IPS-20b (cell line): ENCODE data around the gene MRPS5.

Source experiments
- H3K27ac ChIP-seq: one replicate; pipeline ENCODE4 v1.5.1; 2013; ENCODE audit warnings: low read length
- H3K27me3 ChIP-seq: 2 replicates; pipeline ENCODE4 v1.6.1; 2013; ENCODE audit warnings: mild to moderate bottlenecking, low read length, inconsistent platforms; ENCODE audit not compliant: insufficient read depth
- H3K36me3 ChIP-seq: 2 replicates; pipeline ENCODE4 v1.6.1; 2013; ENCODE audit warnings: low read depth, mild to moderate bottlenecking, inconsistent platforms, low read length, moderate library complexity; ENCODE audit not compliant: insufficient read depth
- H3K4me1 ChIP-seq: 2 replicates; pipeline ENCODE4 v1.6.1; 2013; ENCODE audit warnings: mild to moderate bottlenecking, control low read depth, inconsistent platforms, low read length, moderate library complexity; ENCODE audit not compliant: insufficient read depth
- H3K4me3 ChIP-seq: 2 replicates; pipeline ENCODE4 v1.5.1; 2013; ENCODE audit warnings: mild to moderate bottlenecking, low read length, inconsistent platforms
- H3K9ac ChIP-seq: 2 replicates; pipeline ENCODE4 v1.6.1; 2013; ENCODE audit warnings: low read depth, mild to moderate bottlenecking, inconsistent platforms, low read length, moderate library complexity
- H3K9me3 ChIP-seq: 2 replicates; pipeline ENCODE4 v1.6.1; 2013; ENCODE audit warnings: mild to moderate bottlenecking, low read depth, low read length, inconsistent platforms; ENCODE audit not compliant: insufficient read depth

Gene MRPS5

DNA sequence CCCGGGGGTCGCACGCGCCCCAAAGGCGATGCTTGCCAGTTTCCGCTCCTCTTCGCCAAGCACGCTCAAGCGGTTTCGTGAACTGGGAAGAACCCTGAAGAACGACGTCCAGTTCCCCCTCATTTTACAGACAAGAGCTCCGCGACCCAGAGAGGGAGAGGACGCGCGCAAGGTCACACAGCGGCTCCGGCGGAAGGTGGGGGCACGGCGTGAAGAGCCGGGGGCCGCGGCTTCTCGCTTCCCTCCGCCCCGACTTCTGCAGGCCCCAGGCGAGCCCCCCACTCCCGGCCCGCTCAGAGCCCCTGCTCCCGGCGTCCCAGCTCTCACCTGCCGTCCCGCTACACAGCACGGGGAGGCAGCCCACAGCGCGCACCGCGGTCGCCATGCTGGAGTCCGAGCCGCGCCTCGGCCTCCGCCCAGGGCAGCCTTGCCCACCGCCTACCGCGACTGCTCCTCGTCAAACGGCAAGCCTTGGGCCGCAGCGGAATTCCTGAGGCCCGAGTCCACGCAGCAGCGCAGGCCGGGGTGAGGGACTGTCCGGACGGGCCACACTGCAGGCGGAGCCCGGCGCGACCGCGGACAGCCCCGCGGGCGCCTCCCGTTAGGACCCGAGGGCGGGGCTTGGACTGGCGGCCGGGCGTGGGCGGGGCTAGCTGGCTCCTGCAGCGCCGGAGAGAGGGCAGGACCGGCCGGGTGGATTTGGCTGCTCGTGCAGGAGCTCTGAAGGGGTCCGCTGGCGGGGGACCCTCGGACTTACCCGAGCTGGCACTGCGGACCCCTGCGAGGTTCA lies at the start of gene MRPS5:
TSS of gene MRPS5 (minus strand) at position 402 of the 790 bp plus-strand sequence. CDS start at position 385, 17 bp downstream.
- Histone ChIP-seq H3K9me3 (no peaks in the 10 kb centered on the region), H3K4me3 (peak within 1 kb of the TSS; percentile 99), H3K36me3 (peaks cover 9% of the 10 kb centered on the region; the same call in 1 of the 2 replicates), H3K27me3 (no peaks in the 10 kb centered on the region), H3K27ac (peak within 1 kb of the TSS; percentile 83), H3K9ac (peak within 1 kb of the TSS; percentile 93), H3K4me1 (no peaks in the 10 kb centered on the region)

- Histone ChIP-seq H3K9ac (peak overlapping the region; percentile 86; the same call in 1 of the 2 replicates), H3K27me3 (no peaks in the 10 kb centered on the region; the same call in 1 of the 2 replicates), H3K4me3 (peak overlapping the region; percentile 87), H3K4me1 (peaks cover 3% of the 10 kb centered on the region; the same call in 1 of the 2 replicates), H3K36me3 (no peaks in the 10 kb centered on the region), H3K9me3 (no peaks in the 10 kb centered on the region), H3K27ac (no peak overlapping the region)
Observed at GRCh38 chr2:95166065-95166763, 44.6 kb upstream of the MRPS5 start.

DNA sequence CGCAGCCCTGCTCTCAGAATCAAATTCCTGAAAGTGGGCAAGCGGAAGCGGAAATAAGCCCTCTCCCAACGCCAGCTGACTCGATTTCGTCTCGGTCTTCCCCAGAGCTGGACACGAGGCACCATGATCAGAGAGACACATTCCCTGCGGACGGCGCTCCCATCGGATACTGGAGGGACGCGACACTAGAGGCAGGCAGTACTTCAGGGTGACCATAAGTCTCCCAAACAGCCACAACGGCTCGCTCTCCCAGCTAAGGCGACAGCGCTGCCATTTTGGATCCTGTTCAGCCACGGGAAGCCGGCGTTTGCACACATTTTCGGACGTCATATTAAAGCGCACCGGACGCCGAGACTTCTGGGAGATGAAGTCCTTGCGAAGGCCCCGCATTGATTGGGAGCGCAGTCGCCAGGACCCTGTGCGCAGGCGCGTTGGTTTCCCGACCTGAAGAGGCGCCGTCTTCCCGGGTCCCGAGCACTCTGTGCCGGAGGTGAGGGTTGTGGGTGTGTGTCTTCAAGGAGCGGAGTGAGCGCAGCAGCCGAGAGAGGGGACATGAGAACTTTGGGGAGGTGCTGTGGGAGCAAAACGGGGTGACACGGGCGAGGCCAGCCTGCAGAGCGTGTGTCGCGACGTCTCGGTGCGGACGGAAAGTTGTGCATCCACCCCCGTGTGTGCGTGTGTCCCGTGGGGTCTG lies 43.9 kb upstream of the MRPS5 start, which contains the start of gene ZNF2:
TSS of gene ZNF2 (plus strand) at position 439 of the 694 bp plus-strand sequence. CDS start 10,418 bp downstream, outside the sequence.
- Histone ChIP-seq H3K4me3 (peak within 1 kb of the TSS; percentile 87), H3K9me3 (no peaks in the 10 kb centered on the region), H3K27me3 (peaks cover 1% of the 10 kb centered on the region; the same call in 1 of the 2 replicates), H3K36me3 (no peaks in the 10 kb centered on the region), H3K9ac (peak within 1 kb of the TSS; percentile 86), H3K4me1 (peaks cover 3% of the 10 kb centered on the region; the same call in 1 of the 2 replicates), H3K27ac (peak within 1 kb of the TSS; percentile 81)

- H3K36me3 ChIP-seq = no peaks in the 10 kb centered on the region
- H3K4me3 ChIP-seq = peak overlapping the region; percentile 87
Observed at GRCh38 chr2:95165030-95165370, 43.4 kb upstream of the MRPS5 start.

GRCh38 chr2:95159690-95160449 lies 38.3 kb upstream of the MRPS5 start, which contains the start of gene ZNF514:
Gene ZNF514, minus strand, starts transcription at chr2:95159848. Its CDS starts 6,595 bp downstream, at chr2:95153253.
- Histone ChIP-seq H3K9me3 (no peaks in the 10 kb centered on the region), H3K4me3 (peak within 1 kb of the TSS; percentile 82), H3K4me1 (peaks cover 3% of the 10 kb centered on the region; the same call in 1 of the 2 replicates), H3K27me3 (peaks cover 29% of the 10 kb centered on the region), H3K36me3 (peaks cover 14% of the 10 kb centered on the region), H3K9ac (peak within 1 kb of the TSS; percentile 66), H3K27ac (no peak within 1 kb of the TSS)

More at GRCh38 chr2:95165030-95165370, 43.4 kb upstream of the MRPS5 start:
- no peaks in the 10 kb centered on the region for H3K9me3 ChIP-seq
- H3K27ac ChIP-seq = peak overlapping the region; percentile 81
- H3K4me1 ChIP-seq = peaks cover 3% of the 10 kb centered on the region; the same call in 1 of the 2 replicates
- H3K27me3 ChIP-seq = peaks cover 7% of the 10 kb centered on the region; the same call in 1 of the 2 replicates
- H3K9ac ChIP-seq = peak overlapping the region; percentile 86; the same call in 1 of the 2 replicates

DNA sequence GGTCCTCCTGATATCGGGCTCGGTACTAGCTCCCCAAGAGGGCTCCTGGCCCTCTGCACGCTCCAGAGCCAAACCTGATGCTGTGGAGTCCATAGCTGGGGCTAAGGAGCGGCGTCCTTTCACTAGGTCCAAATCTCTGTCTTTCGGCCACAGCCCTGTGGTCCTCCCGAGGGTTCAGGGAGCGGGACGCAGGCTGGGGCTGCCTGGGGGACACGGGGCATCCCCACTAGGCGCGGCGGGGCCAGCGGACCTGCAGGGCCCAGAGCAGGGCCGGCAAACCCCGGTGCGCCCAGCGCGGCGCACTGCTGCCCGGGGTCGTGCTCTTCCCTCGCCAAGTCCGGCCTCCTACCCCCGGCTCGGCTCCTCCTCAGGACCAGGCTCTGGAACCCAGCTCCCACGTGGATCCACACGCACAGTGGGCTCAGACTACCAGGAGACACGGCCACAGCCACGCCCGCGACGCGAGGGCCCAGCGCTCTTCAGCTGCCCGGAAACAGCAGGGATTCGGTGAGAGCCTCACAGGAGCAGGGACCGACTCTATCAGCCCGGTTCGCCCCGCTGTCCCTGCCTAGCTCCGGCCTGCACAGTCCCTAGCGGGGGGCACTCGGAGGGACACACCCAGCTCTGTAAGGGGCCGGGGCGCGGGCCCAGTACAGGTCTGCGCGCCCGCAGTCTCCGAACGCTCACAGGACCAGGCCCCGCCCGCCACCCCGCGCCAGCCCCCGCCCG lies 37.4 kb upstream of the MRPS5 start:
- Histone ChIP-seq H3K4me3 (peak overlapping the region; percentile 82), H3K9me3 (0 out of 2 replicates have a peak, but pooled peaks cover 4% of the 10 kb centered on the region), H3K9ac (peak overlapping the region; percentile 64), H3K27ac (no peak overlapping the region), H3K4me1 (no peaks in the 10 kb centered on the region), H3K36me3 (peaks cover 22% of the 10 kb centered on the region), H3K27me3 (peaks cover 29% of the 10 kb centered on the region)

GRCh38 chr2:95158441-95158840 lies 36.8 kb upstream of the MRPS5 start:
- Histone ChIP-seq H3K27ac (no peak overlapping the region), H3K27me3 (peaks cover 29% of the 10 kb centered on the region), H3K9me3 (peaks cover 7% of the 10 kb centered on the region), H3K9ac (peak overlapping the region; percentile 64), H3K36me3 (peaks cover 28% of the 10 kb centered on the region), H3K4me3 (peak overlapping the region; percentile 82), H3K4me1 (no peaks in the 10 kb centered on the region)

DNA sequence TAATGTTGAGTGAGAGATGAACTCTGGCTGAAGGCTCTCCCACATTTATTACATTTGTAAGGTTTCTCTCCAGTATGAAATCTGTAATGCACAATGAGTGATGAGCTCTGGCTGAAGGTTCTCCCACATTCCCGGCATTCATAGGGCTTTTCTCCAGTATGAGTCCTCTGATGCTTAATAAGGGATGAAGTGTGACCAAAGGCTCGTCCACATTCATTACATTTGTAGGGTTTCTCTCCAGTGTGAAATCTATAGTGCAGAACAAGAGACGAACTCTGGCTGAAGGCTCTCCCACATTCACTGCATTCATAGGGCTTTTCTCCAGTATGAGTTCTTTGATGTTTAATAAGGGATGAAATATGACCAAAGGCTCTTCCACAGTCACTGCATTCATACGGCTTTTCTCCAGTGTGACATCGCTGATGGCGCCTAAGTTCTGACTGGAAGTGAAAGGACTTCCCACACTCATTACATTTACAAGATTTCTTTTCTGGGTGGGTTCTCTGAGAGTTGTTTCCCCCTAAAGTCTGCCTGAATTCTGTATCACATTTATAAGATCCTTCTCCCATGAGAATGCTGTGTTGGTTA lies 27.9 kb upstream of the MRPS5 start:
- H3K9me3 ChIP-seq = peaks cover 91% of the 10 kb centered on the region
- no peaks in the 10 kb centered on the region for H3K4me1 ChIP-seq
- no peak overlapping the region for H3K9ac ChIP-seq
- no peaks in the 10 kb centered on the region for H3K27me3 ChIP-seq
- H3K27ac ChIP-seq = no peak overlapping the region
- 0 out of 2 replicates have a peak overlapping the region, but pooled peaks have one; percentile 13 for H3K4me3 ChIP-seq
- peaks cover 68% of the 10 kb centered on the region for H3K36me3 ChIP-seq

DNA sequence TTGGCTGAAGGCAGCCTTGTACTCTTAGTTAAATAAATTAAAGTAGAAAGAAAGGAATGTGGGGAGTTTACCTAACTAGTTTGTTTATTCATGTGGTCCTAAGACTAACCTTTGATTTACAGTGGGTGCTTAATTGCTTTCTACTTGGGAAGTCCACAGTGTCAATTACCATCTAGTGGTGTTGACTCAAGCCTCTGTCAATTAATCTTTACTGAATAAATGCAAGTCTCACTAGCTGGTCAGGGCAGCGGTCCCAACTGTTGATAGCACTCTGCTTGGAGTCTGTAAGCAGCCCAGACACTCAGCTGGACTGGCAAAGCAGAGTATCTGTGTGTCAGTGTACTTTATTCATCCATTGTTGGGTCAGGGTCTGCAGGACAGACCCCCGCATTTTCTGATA lies 22.2 kb upstream of the MRPS5 start:
- Histone ChIP-seq H3K4me1 (no peaks in the 10 kb centered on the region), H3K9me3 (peaks cover 93% of the 10 kb centered on the region), H3K4me3 (no peak overlapping the region), H3K27ac (no peak overlapping the region), H3K36me3 (peaks cover 19% of the 10 kb centered on the region), H3K27me3 (no peaks in the 10 kb centered on the region), H3K9ac (no peak overlapping the region)

DNA sequence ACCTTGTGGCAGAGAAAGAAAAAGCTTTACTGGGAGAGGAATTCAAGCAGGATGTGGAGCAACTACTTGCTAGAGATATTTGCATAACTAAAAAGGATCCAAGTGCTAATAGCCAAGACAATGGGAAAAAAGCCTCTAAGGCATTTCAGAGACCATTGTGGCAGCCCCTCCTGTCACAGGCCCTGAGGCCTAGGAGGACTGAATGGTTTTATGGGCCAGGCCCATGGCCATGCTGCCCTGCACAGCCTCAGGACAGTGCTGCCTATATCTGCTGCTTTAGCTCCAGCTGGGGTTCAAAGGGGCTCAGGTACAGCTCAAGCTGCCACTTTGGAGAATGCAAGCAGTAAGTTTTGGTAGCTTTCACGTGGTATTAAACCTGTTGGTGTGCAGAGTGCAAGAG lies 17.1 kb upstream of the MRPS5 start:
- Histone ChIP-seq H3K4me1 (no peaks in the 10 kb centered on the region), H3K27ac (no peak overlapping the region), H3K9me3 (peaks cover 73% of the 10 kb centered on the region), H3K27me3 (no peaks in the 10 kb centered on the region), H3K9ac (no peak overlapping the region), H3K36me3 (no peaks in the 10 kb centered on the region; the same call in 1 of the 2 replicates), H3K4me3 (no peak overlapping the region)
